CD4-positive, alpha-beta memory T cell (primary cell): Measurements from ENCODE around the gene NTSR2. TPM values are rescaled to one million over a fixed set of nuclear protein-coding genes. Genes with fewer than 3 reads are reported as not detected.

Experiments used
- CTCF ChIA-PET: fragments of 350-600 bp; sonication (Branson Sonifier 250); formaldehyde crosslinking; loops from one replicate; lab custom pipeline; 2021; ENCODE audit warnings: inconsistent platforms; ENCODE audit not compliant: partially characterized antibody; lab: Charles Lee
- POLR2A ChIA-PET: fragments of 350-600 bp; sonication (Branson Sonifier 250); formaldehyde crosslinking; loops from one replicate; lab custom pipeline; 2021; ENCODE audit not compliant: partially characterized antibody; lab: Charles Lee
- DNase-seq, 5 donors: peaks; one replicate each; pipeline versions ENCODE4 v3.0.0 to v3.0.0-alpha.2; 2020 to 2022; ENCODE audit warnings: mixed read lengths in 1 of 5
- H3K27ac ChIP-seq: one replicate; pipeline ENCODE4 v1.7.0; 2013; ENCODE audit warnings: low read depth, low read length
- H3K27me3 ChIP-seq: 2 replicates; pipeline ENCODE4 v1.7.0; 2013; ENCODE audit warnings: mild to moderate bottlenecking, low read length, moderate library complexity; ENCODE audit not compliant: insufficient read depth
- H3K36me3 ChIP-seq: 2 replicates; pipeline ENCODE4 v1.7.0; 2013; ENCODE audit warnings: mild to moderate bottlenecking, low read length, moderate library complexity; ENCODE audit not compliant: insufficient read depth
- H3K4me1 ChIP-seq: 2 replicates; pipeline ENCODE4 v1.7.0; 2013; ENCODE audit warnings: mild to moderate bottlenecking, low read length, moderate library complexity; ENCODE audit not compliant: insufficient read depth
- H3K4me3 ChIP-seq, 2 donors: one replicate each; pipeline ENCODE4 v1.7.0; 2013; ENCODE audit warnings: low read length in 2 of 2, mild to moderate bottlenecking in 1 of 2
- H3K9me3 ChIP-seq, 2 donors: one replicate each; pipeline ENCODE4 v1.7.0; 2013; ENCODE audit warnings: low read length in 2 of 2, control low read depth in 1 of 2; ENCODE audit not compliant: control insufficient read depth in 1 of 2
- H3K27ac Mint-ChIP-seq, 7 donors: one replicate each; pipeline ENCODE4 v1.8.0; 2020 to 2021; ENCODE audit warnings: mixed read lengths in 7 of 7, mild to moderate bottlenecking in 6 of 7, inconsistent platforms in 3 of 7, moderate library complexity in 3 of 7
- H3K27me3 Mint-ChIP-seq, 2 donors: one replicate each; pipeline ENCODE4 v1.8.0; 2020 to 2021; ENCODE audit warnings: mixed read lengths in 2 of 2
- H3K36me3 Mint-ChIP-seq, 2 donors: one replicate each; pipeline ENCODE4 v1.8.0; 2020 to 2021; ENCODE audit warnings: mixed read lengths in 2 of 2, inconsistent platforms in 1 of 2, mild to moderate bottlenecking in 1 of 2
- H3K4me1 Mint-ChIP-seq, 4 donors: one replicate each; pipeline ENCODE4 v1.8.0; 2020 to 2021; ENCODE audit warnings: mixed read lengths in 4 of 4, mild to moderate bottlenecking in 1 of 4
- H3K4me3 Mint-ChIP-seq, 8 donors: one replicate each; pipeline ENCODE4 v1.8.0; 2020 to 2021; ENCODE audit warnings: mixed read lengths in 8 of 8, mild to moderate bottlenecking in 7 of 8, moderate library complexity in 6 of 8, inconsistent platforms in 3 of 8
- H3K9me3 Mint-ChIP-seq, 8 donors: one replicate each; pipeline ENCODE4 v1.8.0; 2020 to 2021; ENCODE audit warnings: mixed read lengths in 8 of 8, mild to moderate bottlenecking in 5 of 8, inconsistent platforms in 3 of 8, moderate library complexity in 1 of 8
- intact Hi-C: fragments of 100-400 bp; cut with micrococcal nuclease; formaldehyde crosslinking; loops from one replicate; pipeline ENCODE4 v1.15.1; 2023
- polyA plus RNA-seq, 2 donors: library from polyadenylated mRNA; unstranded; fragments of 300-500 nt; fragmentation: Illumina TruSeq; gene quantifications; one replicate each; pipeline ENCODE4 v1.2.3, GENCODE V29; 2021
- total RNA-seq, 2 experiments: library from RNA; stranded (reverse); gene quantifications; one replicate each; pipeline ENCODE4 v1.2.3, GENCODE V29; 2021

The NTSR2 gene
- total and polyA plus RNA-seq, 4 experiments from 2014 or later: not detected

DNA sequence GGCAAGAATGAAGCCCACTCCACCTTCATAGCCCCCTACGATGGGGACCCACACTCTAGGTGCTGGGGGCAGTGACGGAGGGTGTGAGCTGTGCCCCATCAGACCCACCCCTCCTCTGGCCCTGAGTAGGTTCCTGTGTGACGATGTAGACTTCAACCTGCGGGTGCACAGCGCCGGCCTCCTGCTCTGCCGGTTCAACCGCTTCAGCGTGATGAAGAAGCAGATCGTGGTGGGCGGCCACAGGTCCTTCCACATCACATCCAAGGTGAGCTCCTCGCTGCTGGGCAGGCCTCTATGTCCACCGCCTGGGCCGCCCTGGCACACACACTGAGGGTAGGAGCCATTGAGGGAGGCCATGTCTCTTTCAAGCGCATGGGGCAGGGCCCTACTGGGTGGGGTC, 34.9 kb downstream of the NTSR2 start:
- H3K36me3 ChIP-seq: no peaks in the 10 kb centered on the region
- no peak for DNase-seq
- no peak overlapping the region for H3K4me3 ChIP-seq
- H3K27me3 Mint-ChIP-seq: peaks cover 6 to 11% of the 10 kb centered on the region in 2 donors
- intact Hi-C loops: no loop called here
- no peaks in the 10 kb centered on the region for H3K9me3 Mint-ChIP-seq
- no peaks in the 10 kb centered on the region for H3K9me3 ChIP-seq
- no peaks in the 10 kb centered on the region for H3K4me1 ChIP-seq
- POLR2A ChIA-PET: no interaction called here
- H3K4me3 Mint-ChIP-seq: no peak overlapping the region
- H3K27me3 ChIP-seq: peaks cover 3% of the 10 kb centered on the region
- H3K36me3 Mint-ChIP-seq: no peaks in the 10 kb centered on the region
- H3K27ac Mint-ChIP-seq: no peak overlapping the region
- no peak overlapping the region for H3K27ac ChIP-seq
- no peaks in the 10 kb centered on the region for H3K4me1 Mint-ChIP-seq
- CTCF ChIA-PET: no interaction called here

DNA sequence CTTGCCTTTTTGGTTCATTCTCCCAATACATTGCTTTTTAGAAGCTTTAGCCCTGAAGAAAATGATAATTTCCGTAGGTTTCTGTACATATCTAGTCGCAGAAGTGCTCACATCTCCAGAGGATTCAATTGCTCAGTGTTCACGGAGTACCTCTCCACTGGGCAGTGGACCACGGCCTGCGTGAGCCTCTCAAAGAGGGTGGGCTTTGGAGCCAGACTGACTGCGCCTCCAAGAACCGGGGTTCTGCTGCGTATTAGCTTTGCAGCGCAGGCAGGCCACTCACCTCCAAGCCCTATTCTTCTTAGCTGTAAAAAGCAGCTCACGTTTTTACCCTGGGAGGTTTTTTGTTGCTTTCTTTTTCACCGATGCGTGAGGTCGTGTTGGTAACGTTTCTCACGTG, 35.4 kb downstream of the NTSR2 start:
- Histone ChIP-seq H3K27ac (no peak overlapping the region), H3K27me3 (peaks cover 3% of the 10 kb centered on the region), H3K4me1 (no peaks in the 10 kb centered on the region), H3K4me3 (no peak overlapping the region), H3K36me3 (no peaks in the 10 kb centered on the region), H3K9me3 (no peaks in the 10 kb centered on the region)
- intact Hi-C loops: no loop called here
- no peak overlapping the region for H3K4me3 Mint-ChIP-seq
- no peaks in the 10 kb centered on the region for H3K36me3 Mint-ChIP-seq
- H3K27ac Mint-ChIP-seq: no peak overlapping the region
- ChIA-PET POLR2A (no interaction called here), CTCF (no interaction called here)
- peaks cover 6 to 8% of the 10 kb centered on the region in 2 donors for H3K27me3 Mint-ChIP-seq
- H3K4me1 Mint-ChIP-seq: no peaks in the 10 kb centered on the region
- no peak for DNase-seq
- no peaks in the 10 kb centered on the region for H3K9me3 Mint-ChIP-seq

DNA sequence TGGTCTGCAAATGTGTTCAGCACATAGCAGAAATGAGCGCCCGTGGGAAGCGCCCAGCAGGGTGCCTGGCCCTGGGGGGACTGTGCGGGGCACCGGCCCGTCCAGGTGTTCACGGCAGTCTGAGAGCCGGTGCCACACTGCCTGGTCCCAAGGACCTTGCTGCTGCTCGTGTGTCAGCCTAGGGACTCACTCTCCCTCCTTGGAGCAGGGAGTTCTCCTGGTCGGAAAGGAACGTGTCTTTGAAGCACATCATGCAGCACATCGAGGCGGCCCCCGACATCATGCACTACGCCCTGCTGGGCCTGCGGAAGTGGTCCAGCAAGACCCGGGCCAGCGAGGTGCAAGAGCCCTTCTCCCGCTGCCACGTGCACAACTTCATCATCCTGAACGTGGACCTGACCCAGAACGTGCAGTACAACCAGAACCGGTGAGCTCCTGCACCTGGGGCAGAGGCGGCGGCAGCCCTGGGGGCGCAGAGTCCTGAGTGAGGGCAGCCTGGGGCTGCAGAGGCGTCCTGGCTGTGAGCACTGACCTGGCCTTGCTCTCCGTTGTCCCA, 36.0 kb downstream of the NTSR2 start:
- H3K36me3 Mint-ChIP-seq: no peaks in the 10 kb centered on the region
- ChIA-PET POLR2A (no interaction called here), CTCF (no interaction called here)
- no peaks in the 10 kb centered on the region for H3K9me3 Mint-ChIP-seq
- Histone ChIP-seq H3K27me3 (peaks cover 3% of the 10 kb centered on the region), H3K4me1 (no peaks in the 10 kb centered on the region), H3K27ac (no peak overlapping the region), H3K36me3 (no peaks in the 10 kb centered on the region), H3K9me3 (no peaks in the 10 kb centered on the region), H3K4me3 (no peak overlapping the region)
- no peak overlapping the region for H3K27ac Mint-ChIP-seq
- no peak for DNase-seq
- no peaks in the 10 kb centered on the region for H3K4me1 Mint-ChIP-seq
- intact Hi-C loops: no loop called here
- peaks cover 3 to 5% of the 10 kb centered on the region in 2 donors for H3K27me3 Mint-ChIP-seq
- H3K4me3 Mint-ChIP-seq: no peak overlapping the region

DNA sequence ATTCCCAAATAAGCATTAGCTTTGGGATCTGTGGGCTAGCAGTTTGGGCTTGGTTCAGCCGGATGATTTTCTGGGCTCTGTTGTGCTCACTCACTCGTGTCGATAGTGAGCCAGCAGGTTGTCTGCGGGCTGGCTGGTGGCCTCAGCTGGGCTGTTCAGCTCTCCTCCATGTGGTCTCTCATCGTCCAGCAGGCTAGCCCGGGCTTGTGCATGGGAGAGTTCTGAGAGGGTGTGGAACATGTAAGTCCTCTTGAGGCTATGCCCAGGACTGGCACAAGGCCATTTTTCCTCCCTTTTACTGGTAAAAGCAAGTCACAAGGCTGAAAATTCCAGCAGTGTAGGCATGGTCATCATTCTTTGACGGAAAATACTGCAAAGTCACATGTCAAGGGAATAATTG, 38.5 kb downstream of the NTSR2 start:
- POLR2A ChIA-PET: no interaction called here
- Histone ChIP-seq H3K27ac (no peak overlapping the region), H3K4me1 (no peaks in the 10 kb centered on the region), H3K4me3 (no peak overlapping the region), H3K36me3 (no peaks in the 10 kb centered on the region), H3K9me3 (no peaks in the 10 kb centered on the region), H3K27me3 (peaks cover 3% of the 10 kb centered on the region)
- CTCF ChIA-PET: no interaction called here
- intact Hi-C loops: no loop called here
- Mint-ChIP-seq H3K4me3 (no peak overlapping the region), H3K27ac (no peak overlapping the region), H3K27me3 (peaks cover 3 to 8% of the 10 kb centered on the region in 2 donors), H3K36me3 (no peaks in the 10 kb centered on the region), H3K9me3 (peaks cover 0 to 8% (median 0%) of the 10 kb centered on the region in 8 donors), H3K4me1 (no peaks in the 10 kb centered on the region)
- DNase-seq: no peak

DNA sequence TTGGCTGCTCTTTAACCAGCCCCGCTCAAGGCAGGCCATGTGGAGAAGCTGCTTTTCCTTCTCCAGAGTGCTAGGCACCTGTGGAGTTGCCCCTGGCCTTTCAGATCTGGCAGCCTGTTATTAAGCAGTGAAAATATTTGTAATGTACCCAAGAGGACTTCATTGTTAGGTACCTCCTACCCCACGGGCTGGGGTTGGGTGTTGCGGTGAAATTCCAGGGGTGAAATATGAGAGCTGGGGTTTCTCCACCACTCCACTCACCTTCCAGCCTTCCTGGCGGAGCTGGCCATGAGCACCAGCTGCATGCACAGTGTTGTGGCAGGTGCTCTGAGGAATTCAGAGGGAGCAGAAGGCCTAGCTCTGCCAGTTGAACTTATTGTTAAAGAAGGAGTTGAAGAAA, 39.1 kb downstream of the NTSR2 start:
- Histone ChIP-seq H3K27ac (no peak overlapping the region), H3K4me1 (no peaks in the 10 kb centered on the region), H3K36me3 (no peaks in the 10 kb centered on the region), H3K4me3 (no peak overlapping the region), H3K27me3 (peaks cover 3% of the 10 kb centered on the region), H3K9me3 (no peaks in the 10 kb centered on the region)
- ChIA-PET POLR2A (no interaction called here), CTCF (no interaction called here)
- intact Hi-C loops: no loop called here
- H3K27me3 Mint-ChIP-seq: peaks cover 1 to 6% of the 10 kb centered on the region in 2 donors
- peaks cover 0 to 1% (median 0%) of the 10 kb centered on the region in 4 donors for H3K4me1 Mint-ChIP-seq
- H3K27ac Mint-ChIP-seq: no peak overlapping the region
- H3K9me3 Mint-ChIP-seq: peaks cover 0 to 8% (median 0%) of the 10 kb centered on the region in 8 donors
- no peaks in the 10 kb centered on the region for H3K36me3 Mint-ChIP-seq
- no peak overlapping the region for H3K4me3 Mint-ChIP-seq
- DNase-seq: no peak

DNA sequence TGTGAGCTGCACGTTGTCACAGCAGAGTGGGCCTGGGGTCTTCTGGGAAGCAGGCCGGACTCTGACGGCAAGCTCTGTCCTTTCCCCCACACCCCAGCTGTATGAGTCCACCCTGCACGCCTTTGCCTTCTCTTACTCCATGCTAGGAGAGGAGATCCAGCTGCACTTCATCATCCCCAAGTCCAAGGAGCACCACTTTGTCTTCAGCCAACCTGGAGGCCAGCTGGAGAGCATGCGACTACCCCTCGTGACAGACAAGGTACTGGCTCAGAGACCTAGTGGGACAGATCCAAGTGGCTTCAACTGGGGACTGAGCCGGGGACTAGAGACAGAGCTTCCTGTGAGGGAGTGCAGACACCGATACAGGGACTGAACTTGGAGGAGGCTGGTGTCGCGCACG, 40.1 kb downstream of the NTSR2 start:
- Histone ChIP-seq H3K4me1 (no peaks in the 10 kb centered on the region), H3K36me3 (no peaks in the 10 kb centered on the region), H3K27ac (no peak overlapping the region), H3K9me3 (no peaks in the 10 kb centered on the region), H3K4me3 (no peak overlapping the region), H3K27me3 (no peaks in the 10 kb centered on the region)
- H3K36me3 Mint-ChIP-seq: no peaks in the 10 kb centered on the region
- ChIA-PET CTCF (no interaction called here), POLR2A (no interaction called here)
- intact Hi-C loops: no loop called here
- peaks cover 0 to 8% (median 0%) of the 10 kb centered on the region in 8 donors for H3K9me3 Mint-ChIP-seq
- no peak overlapping the region for H3K4me3 Mint-ChIP-seq
- DNase-seq: no peak
- no peak overlapping the region for H3K27ac Mint-ChIP-seq
- peaks cover 0 to 1% (median under 1%) of the 10 kb centered on the region in 4 donors for H3K4me1 Mint-ChIP-seq
- H3K27me3 Mint-ChIP-seq: peaks cover 1 to 5% of the 10 kb centered on the region in 2 donors

DNA sequence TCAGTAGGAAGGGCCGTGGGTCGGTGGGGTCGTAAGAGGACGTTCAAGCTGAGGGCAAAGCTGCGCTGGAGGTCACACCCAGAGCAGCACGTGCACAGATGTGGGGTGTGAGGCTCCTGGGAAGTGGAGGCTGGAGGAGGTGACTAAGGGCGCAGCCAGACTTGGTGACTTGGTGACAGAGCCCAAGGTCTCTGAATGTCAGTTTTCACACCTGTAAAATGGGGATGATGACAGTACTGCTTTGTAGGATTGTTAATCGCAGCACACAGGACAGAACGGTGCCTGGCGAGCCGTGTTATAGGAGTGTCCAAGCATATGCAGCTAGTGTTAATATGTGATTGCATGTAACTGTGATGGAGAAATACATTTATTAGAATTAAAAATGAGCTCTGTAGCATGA, 40.8 kb downstream of the NTSR2 start:
- Histone ChIP-seq H3K36me3 (no peaks in the 10 kb centered on the region), H3K4me3 (no peak overlapping the region), H3K4me1 (no peaks in the 10 kb centered on the region), H3K27ac (no peak overlapping the region), H3K9me3 (no peaks in the 10 kb centered on the region), H3K27me3 (no peaks in the 10 kb centered on the region)
- intact Hi-C loops: no loop called here
- Mint-ChIP-seq H3K9me3 (peaks cover 0 to 8% (median 0%) of the 10 kb centered on the region in 8 donors), H3K27me3 (peaks cover 1 to 5% of the 10 kb centered on the region in 2 donors), H3K4me1 (peaks cover 0 to 1% (median under 1%) of the 10 kb centered on the region in 4 donors), H3K36me3 (no peaks in the 10 kb centered on the region), H3K4me3 (no peak overlapping the region), H3K27ac (no peak overlapping the region)
- DNase-seq: no peak
- CTCF ChIA-PET: no interaction called here
- POLR2A ChIA-PET: no interaction called here
